Measurements from ENCODE around the gene PRKN.
"Not testable (repeated sequence)": the region's sequence is repeated elsewhere in the genome, so short reads cannot be mapped to it uniquely, and the experiment has no call there.

PRKN gene

DNA sequence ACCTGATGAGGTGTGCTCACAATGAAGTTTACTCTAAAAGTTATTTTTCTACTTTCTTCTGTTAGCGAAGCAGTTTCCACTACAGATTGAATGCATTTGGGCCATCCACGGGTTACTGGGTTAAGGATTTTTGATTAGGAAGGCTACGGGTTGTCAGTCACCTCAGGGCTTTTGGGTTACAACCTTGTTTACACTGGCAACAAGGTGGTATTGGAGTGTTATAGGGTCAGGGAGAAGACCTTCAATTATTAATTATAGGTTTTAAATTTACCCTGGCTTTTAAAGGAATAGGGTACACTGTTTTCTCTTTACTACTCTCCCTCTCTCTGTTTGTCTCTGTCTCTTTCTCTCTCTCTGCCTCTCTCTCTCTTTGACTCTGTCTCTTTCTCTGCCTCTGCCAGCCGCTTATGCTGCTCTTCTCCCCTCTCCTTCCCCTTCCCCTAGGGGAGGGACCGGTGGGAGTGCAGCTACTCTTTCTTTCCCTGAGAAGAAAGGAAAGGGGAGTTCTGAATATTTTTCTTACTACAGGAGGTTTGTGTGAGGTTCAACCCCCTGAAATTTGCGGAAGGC lies 1413.5 kb downstream of the PRKN start:
- DNase-seq = no peak

DNA sequence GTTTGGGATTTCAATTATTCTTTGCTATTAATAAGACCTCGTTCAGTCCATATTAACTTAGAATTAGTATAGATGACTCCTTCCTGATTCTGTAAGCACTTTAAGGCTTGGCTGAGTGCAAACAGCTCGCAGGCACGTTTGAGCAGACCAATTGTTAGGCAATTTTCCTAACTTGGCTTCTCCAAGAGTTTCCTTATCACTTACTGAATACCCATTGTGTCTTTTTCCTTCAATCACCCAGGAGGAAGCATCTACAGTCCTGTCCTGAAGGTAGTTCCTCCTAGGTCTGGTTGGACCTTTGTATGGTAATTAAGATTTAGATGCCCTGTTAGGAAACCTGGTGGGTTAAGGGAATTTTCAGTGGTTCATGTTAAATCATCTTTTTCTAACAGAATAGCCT lies 1414.1 kb downstream of the PRKN start:
- DNase-seq = not testable (repeated sequence)

DNA sequence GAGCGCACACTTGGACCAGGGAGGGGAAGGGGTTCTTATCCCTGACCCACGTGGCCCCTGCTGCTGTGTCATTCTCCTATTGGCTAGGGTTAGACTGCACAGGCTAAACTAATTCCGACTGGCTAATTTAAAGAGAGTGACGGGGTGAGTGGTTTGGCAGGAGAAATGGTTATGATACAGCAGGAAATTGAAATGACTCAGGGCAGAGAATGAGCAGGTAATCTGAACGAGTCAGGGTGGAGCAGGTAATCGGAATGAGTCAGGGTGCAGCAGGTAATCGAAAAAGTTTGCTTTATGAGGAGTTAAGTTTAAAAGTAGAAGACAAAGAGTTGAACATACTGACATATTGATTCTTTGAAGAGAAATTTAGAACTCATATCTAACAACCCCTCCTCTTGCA lies 1417.8 kb downstream of the PRKN start:
- not testable (repeated sequence) for DNase-seq

DNA sequence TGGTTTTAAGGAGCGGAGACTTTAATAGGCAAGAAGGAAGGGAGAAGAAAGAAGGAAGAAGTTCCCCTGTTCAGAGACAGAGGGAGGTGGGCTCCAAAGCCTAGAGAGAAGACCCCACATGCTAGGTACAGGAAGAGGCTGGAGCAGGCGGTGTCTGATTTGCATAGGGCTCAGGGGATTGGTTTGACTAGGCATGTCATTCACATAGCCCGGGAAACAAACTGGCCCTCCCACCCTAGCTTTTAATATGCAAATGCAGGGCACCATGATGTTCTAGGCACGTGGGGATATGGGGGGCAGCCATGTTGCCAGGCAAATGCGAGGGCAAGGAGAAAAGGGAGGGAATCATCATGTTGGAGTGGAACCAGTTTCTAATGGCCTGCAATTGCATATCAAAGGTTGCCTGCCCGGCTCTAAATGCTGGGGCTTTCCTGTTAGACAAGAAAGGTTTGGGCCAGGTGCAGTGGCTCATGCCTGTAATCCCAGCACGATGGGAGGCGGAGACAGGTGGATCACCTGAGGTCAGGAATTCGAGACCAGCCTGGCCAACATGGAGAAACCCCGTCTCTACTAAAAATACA lies 1419.4 kb downstream of the PRKN start:
- DNase-seq = no peak

GRCh38 chr6:161305860-161306259 lies 1421.7 kb downstream of the PRKN start:
- DNase-seq = no peak

GRCh38 chr6:161303628-161304340 lies 1423.8 kb downstream of the PRKN start:
- no peak for DNase-seq

- no peak for DNase-seq
These were observed 1424.6 kb downstream of the PRKN start for GRCh38 chr6:161302949-161303348.

GRCh38 chr6:161301338-161301737 lies 1426.2 kb downstream of the PRKN start:
- no peak for DNase-seq

GRCh38 chr6:161300823-161301222 lies 1426.7 kb downstream of the PRKN start:
- DNase-seq = no peak

DNA sequence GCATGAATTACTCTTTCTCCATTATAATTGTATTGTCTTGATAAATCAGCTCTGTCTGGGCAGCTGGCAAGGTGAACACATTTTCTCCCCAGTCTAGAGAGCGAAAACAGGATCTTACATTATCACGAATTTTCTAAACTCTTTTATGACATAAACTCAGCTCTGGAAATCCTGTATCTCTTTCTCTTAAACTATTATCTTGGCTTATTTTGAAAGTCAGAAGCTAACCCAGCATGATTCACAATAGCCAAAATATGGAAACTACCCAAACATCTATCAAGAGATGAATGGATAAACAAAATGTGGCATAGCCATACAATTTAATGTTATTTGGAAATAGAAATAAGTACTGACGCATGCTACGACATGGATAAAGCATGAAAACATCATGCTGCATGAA lies 1427.8 kb downstream of the PRKN start:
- DNase-seq = no peak

Measured in stimulated activated CD4-positive, alpha-beta T cell treated with anti-CD3 and anti-CD28 coated beads, Interleukin-4, amount 100 ng/mL, for 24 hours (primary cell).